Left renal cortex interstitium (tissue), 4 donors: Measurements from ENCODE around the gene HEXD. TPM values are rescaled to one million over a fixed set of nuclear protein-coding genes. Genes with fewer than 3 reads are reported as not detected.

Source experiments
- DNase-seq, 4 donors: peaks; one replicate each; pipeline ENCODE4 v3.0.0-alpha.2; 2013; ENCODE audit warnings: low read depth in 4 of 4, low spot score in 2 of 4, missing footprints in 1 of 4
- polyA plus RNA-seq, 4 donors: library from polyadenylated mRNA; unstranded; fragments of 120-200 nt; gene quantifications; one replicate each; pipeline ENCODE4 v1.2.1, GENCODE V29; 2013; ENCODE audit not compliant: insufficient read length in 4 of 4

HEXD gene
- polyA plus RNA-seq, 4 donors = 31.8 to 62.4 (median 42.6) TPM

DNA sequence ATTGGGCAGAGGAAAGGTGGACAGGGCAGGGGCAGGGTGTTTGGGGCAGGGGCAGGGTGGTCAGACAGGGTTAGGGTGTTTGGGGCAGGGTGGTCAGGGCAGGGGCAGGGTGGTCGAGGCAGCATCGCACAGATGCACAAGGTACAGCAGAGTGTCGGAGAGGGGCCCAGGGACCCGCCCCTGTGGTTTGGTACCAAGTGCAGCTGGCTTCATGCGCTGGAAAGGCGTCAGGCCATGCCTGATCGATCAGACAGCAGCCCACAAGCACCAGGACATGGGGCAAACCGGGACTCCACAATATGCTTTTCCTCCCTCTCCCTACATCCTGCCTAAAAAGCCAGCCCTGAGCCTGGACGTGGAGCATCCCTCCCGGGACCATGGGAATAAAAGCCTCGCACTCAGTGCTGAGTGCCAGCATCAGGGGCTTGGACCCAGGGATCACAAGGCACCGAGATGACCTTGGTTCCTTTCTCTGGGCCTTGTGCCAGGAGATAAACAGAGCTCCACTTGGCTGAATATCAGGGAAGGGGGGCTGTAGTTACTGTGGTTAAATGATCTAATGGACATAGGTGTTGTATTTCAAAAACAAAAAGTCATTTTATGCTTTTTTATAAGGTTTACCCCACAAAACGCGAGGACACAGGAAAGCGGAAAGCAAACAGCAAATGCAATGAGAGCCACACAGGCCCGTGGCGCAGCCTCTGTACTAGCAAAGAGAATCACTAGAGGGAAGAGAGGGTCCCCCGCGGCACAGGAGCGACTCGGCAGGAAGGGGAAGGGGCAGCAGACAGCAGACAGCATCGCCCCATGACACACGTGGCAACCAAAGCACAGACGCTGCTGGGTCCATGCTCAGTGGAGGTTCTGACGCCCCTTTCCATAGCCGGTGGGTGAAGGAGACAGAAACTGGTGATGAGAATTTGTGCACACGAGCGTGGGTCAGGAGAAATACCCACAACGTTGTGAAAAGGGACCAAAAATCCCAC lies 5.3 kb upstream of the HEXD start:
- DNase-seq = no peak

GRCh38 chr17:82414548-82415281 lies 3.4 kb upstream of the HEXD start:
- peak; percentile 47 to 71 (median 65) for DNase-seq

GRCh38 chr17:82415336-82415735 lies 2.8 kb upstream of the HEXD start:
- DNase-seq = no peak

DNA sequence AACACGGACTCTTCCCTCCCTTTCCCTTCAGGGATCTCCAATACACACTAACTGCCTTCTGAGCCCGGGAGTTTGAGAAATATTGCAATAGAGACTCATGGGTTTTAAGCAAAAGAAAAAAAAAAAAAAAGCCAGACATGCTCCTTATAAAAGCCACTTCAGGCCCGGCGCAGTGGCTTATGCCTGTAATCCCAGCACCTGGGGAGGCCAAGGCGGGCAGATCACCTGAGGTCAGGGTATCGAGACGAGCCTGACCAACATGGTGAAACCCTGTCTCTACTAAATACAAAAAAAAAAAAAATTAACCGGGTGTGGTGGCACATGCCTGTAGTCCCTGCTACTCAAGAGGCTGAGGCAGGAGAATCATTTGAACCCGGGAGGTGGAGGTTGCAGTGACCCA lies 2.4 kb upstream of the HEXD start:
- DNase-seq = no peak

- DNase-seq = no peak
Observed at GRCh38 chr17:82416264-82416663, 1.9 kb upstream of the HEXD start.

GRCh38 chr17:82416771-82417170 lies 1.4 kb upstream of the HEXD start:
- no peak for DNase-seq

DNA sequence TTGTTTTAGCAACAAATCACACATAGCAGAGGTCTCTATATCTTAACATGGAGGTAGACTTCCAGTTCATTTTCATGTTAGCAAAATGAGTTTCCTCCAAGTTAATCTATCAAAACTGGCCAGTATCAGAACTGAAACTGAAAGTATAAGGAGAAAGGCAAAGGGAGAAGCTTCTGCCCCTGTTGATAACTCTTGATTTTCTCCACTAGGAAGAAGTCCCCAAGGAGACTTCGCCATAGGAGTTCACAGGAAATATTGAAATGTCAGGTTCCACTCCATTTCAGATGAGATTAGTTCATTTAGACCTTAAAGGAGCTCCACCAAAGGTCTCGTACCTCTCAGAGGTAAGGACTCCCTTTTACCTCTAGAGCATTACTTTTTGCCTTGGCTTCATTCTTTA lies 1.4 kb downstream of the HEXD start:
- DNase-seq = no peak

DNA sequence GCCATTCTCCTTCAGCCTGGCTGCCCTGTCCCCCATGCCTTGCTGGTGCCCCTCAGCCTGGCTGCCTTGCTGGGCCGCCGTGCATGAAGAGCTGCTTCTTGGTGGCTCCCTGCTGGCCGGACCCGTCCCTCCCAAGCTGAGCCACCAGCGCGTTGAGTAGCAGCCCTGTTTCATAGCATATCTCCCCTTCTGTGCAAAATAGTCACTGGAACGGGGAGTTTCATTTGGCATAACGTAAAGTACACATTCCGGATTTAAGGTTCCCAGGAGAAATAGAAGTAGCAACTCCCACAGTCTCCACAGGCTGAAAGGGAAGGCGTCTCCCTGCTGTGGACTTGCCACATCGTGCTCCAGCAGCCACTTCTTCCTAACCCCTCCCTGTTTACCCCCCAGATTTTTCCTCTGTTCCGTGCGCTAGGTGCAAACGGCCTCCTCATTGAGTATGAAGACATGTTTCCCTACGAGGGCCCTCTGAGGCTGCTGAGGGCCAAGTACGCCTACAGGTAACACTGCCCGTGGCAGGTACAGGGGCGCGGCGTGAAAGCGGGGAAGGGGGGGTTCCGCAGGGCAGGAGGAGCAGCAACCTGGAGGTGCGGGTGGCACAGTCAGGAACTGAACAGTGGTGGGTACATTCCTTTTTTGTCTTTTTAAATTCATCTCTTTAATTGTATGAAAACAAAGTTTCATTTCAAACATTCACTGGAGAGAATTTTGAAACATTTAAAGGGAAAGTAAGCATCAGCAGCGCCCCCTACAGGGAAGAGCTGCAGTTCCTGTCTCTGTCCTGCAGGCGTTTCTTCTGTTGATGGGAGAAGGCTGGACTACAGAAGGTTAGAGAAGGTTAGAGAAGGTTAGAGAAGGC lies 6.1 kb downstream of the HEXD start:
- no peak for DNase-seq

GRCh38 chr17:82424863-82425159 lies 6.7 kb downstream of the HEXD start:
- DNase-seq = no peak

GRCh38 chr17:82428546-82428945 lies 10.4 kb downstream of the HEXD start:
- DNase-seq = no peak

- DNase-seq = no peak
Observed at GRCh38 chr17:82429824-82430223, 11.7 kb downstream of the HEXD start.

GRCh38 chr17:82432017-82432416 lies 13.9 kb downstream of the HEXD start:
- DNase-seq = no peak

GRCh38 chr17:82433560-82434215 lies 15.5 kb downstream of the HEXD start:
- no peak for DNase-seq

DNA sequence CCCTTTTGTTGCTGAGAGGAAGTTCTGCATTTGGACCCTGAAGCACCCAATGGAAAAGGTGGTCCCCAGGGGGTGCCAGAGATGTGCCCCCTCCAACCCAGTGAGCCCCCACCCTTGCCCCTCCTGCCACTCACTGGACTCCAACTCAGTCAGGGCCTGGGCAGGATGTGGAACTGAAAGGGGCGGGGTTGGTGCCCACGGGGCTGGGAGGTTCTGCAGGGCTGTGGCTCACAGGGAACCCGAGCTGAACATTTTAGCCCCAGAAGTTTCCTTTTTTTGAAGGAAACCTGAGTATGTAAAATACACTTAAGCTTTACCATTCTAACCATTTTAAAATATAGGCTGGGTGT lies 16.0 kb downstream of the HEXD start:
- no peak for DNase-seq

- no peak for DNase-seq
Observed at GRCh38 chr17:82435103-82435502, 17.0 kb downstream of the HEXD start.

DNA sequence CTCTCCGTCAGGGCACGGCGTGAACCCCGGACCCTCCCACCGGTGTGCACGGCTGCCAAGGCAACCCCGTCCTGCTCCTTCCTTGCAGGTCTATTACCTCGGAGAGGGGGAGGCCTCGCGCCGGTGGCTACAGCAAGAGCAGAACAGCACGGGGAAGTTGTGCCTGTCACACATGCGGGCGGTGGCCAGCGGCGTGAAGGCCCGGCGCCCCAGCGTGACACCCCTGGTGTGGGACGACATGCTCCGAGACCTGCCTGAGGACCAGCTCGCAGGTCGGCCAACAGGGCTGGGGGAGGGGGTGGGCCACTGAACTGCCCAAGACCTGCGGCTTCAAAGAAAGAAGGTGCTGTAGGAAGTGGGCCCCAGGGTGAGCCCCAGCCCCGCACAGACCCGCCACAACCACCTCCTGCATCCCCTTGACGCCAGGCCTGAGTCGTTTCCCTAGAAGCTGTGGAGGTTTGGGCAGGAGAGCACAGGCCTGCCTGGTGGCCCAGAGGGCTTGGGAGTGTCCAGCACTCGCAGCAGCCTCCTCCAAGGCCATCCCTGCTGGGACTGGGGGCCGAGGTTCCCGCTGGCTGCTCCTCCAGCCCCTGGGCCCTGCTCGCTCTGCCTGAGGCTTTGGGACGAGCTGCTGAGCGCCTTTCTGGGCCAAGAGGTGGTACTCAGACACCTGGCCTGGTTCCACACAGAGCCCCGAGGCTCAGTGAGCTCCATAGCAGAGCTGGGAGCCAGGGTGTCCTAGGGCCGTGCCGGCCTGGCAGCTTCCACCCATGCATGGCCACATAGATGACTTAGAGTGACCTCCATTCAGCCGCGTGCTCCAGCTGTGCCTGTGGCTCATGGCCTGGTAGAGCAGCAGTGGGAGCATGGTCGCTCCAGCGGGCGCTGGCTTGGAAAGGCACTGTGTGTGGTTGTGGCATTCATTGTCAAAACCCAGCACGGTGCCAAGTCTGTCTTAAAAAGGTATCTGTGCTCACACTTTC lies 17.7 kb downstream of the HEXD start:
- DNase-seq = no peak

DNA sequence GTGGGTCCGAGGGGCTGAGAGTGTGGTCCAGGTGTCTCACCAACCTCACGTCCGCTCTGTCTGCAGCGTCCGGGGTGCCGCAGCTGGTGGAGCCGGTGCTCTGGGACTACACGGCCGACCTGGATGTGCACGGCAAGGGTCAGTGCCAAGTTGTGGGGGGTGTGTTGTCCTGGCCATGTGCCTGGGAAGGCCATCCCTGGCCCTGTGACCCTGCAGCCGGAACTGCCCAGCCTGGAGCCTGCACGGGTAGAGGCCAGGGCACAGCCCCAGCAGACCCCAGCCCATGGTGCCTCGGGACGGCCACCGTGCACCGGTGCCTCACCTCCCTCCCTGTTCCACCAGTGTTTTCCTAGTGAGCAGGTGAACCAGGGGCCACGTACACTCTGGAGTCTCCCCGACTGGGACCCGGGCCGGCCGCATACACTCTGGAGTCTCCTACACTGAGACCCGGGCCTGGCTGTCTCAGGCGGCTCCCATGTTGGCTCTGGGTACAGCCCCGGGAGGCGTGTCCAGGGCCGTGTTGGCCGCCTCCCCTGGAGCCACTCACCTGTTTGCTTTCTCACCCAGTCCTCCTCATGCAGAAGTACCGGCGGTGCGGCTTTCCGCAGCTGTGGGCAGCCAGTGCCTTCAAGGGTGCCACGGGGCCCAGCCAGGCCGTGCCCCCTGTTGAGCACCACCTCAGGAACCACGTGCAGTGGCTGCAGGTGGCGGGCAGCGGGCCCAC lies 18.6 kb downstream of the HEXD start:
- no peak for DNase-seq

GRCh38 chr17:82437325-82437668 lies 19.1 kb downstream of the HEXD start:
- DNase-seq = no peak
